Neural progenitor cell (in vitro differentiated cells): ENCODE measurements around the gene CTIF. TPM values are rescaled to one million over a fixed set of nuclear protein-coding genes. Genes with fewer than 3 reads are reported as not detected.

Experiments used
- DNase-seq: peaks from one replicate; pipeline ENCODE4 v3.0.0-alpha.2; 2016; ENCODE audit warnings: low spot score
- H2AFZ ChIP-seq: fragments of 200-600 bp; sonication (generic); replicated peaks from 2 replicates; pipeline ENCODE4 v1.6.1; 2016; ENCODE audit warnings: antibody characterized with exemption
- H3F3A ChIP-seq: fragments of 200-600 bp; sonication (generic); 2 replicates; pipeline ENCODE4 v1.6.1; 2016; ENCODE audit warnings: antibody characterized with exemption, low read depth
- H3K27ac ChIP-seq: fragments of 200-600 bp; sonication (generic); 2 replicates; pipeline ENCODE4 v1.5.1; 2016; ENCODE audit warnings: mild to moderate bottlenecking
- H3K27me3 ChIP-seq: fragments of 200-600 bp; sonication (generic); 2 replicates; pipeline ENCODE4 v1.6.1; 2016; ENCODE audit warnings: mild to moderate bottlenecking, moderate library complexity
- H3K36me3 ChIP-seq: fragments of 200-600 bp; sonication (generic); 2 replicates; pipeline ENCODE4 v1.5.1; 2016
- H3K4me1 ChIP-seq: fragments of 200-600 bp; sonication (generic); 2 replicates; pipeline ENCODE4 v1.6.1; 2016; ENCODE audit warnings: mixed run types
- H3K4me2 ChIP-seq: fragments of 200-600 bp; sonication (generic); 2 replicates; pipeline ENCODE4 v1.6.1; 2016
- H3K4me3 ChIP-seq: fragments of 200-600 bp; sonication (generic); 2 replicates; pipeline ENCODE4 v1.5.1; 2016
- H3K79me2 ChIP-seq: fragments of 200-600 bp; sonication (generic); 2 replicates; pipeline ENCODE4 v1.6.1; 2016; ENCODE audit warnings: low read depth
- H3K9ac ChIP-seq: fragments of 200-600 bp; sonication (generic); 2 replicates; pipeline ENCODE4 v1.6.1; 2016
- H3K9me3 ChIP-seq: fragments of 200-600 bp; sonication (generic); 2 replicates; pipeline ENCODE4 v1.5.1; 2016; ENCODE audit warnings: low read depth
- H4K20me1 ChIP-seq: fragments of 200-600 bp; sonication (generic); 2 replicates; pipeline ENCODE4 v1.6.1; 2016; ENCODE audit warnings: low read depth
- H3K27ac Mint-ChIP-seq: 3 replicates; pipeline ENCODE4 v1.8.0; 2021; ENCODE audit warnings: mixed read lengths
- H3K27me3 Mint-ChIP-seq: 2 replicates; pipeline ENCODE4 v1.8.0; 2022; ENCODE audit warnings: low read depth, mild to moderate bottlenecking, inconsistent platforms, moderate library complexity, mixed read lengths; ENCODE audit not compliant: insufficient read depth
- H3K36me3 Mint-ChIP-seq: 3 replicates; pipeline ENCODE4 v1.8.0; 2021; ENCODE audit warnings: mixed read lengths
- H3K4me1 Mint-ChIP-seq: 3 replicates; pipeline ENCODE4 v1.8.0; 2021; ENCODE audit warnings: mixed read lengths
- H3K4me3 Mint-ChIP-seq: 3 replicates; pipeline ENCODE4 v1.8.0; 2021; ENCODE audit warnings: mild to moderate bottlenecking, moderate library complexity, mixed read lengths
- H3K9me3 Mint-ChIP-seq: 3 replicates; pipeline ENCODE4 v1.8.0; 2020; ENCODE audit warnings: mixed read lengths
- EZH2 ChIP-seq: fragments of 200-600 bp; sonication (generic); IDR thresholded peaks from 2 replicates; pipeline ENCODE4 v1.6.1; 2017; ENCODE audit warnings: antibody characterized with exemption, mild to moderate bottlenecking, moderate library complexity
- EZH2phosphoT487 ChIP-seq: fragments of 200-600 bp; sonication (generic); IDR thresholded peaks from 2 replicates; pipeline ENCODE4 v1.6.1; 2017; ENCODE audit warnings: antibody characterized with exemption
- total RNA-seq: library from RNA; depleted of rRNA; stranded (reverse); fragments of >200 nt; gene quantifications from 2 replicates; pipeline ENCODE4 v1.2.3, GENCODE V29; 2015; ENCODE audit warnings: low replicate concordance
- TF ChIP-seq, protein P1 (sequence below): fragments of 200-600 bp; sonication (generic); IDR thresholded peaks from 2 replicates; pipeline ENCODE4 v1.5.1; 2017; ENCODE audit warnings: antibody characterized with exemption, mild to moderate bottlenecking

Gene CTIF
- total RNA-seq, 1 donor from 2014 or later = 17.6 TPM

DNA sequence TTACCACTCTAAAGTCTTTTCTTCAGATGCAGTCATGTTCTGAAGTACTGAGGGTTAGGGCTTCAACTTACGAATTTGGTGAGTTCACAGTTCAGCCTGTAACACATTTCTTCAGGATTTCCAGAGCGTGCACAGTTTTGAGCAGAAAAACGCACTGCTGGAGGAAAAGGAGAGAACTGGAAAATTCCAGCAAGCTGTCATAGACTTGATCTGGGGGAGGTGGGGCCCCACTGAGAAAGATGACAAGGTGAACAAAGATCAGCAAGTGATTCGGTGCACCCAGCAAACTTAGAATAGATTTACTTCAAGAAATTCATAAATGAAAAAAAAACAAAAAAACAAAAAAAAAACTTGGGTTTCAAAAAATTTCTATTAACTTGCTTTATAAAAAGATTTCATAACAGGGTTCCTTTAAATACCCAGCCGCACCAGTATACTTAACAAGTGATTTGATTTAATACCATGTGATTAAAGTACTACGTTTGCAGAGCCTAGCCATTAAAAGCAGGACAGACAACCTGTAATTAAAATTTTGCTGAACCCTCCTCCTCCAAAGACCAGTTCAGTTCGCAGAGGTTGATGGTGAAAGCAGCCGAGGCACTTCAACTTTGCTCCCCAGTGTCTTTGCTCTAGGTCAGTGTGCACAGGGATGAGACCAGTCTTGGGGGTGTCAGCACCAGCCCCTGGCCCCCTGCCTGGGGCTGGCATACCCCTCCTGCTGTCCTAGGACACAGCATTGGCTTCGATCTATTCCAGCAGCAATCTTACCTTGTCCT, 30.5 kb downstream of the CTIF start:
- peaks cover 24% of the 10 kb centered on the region for H3K4me1 Mint-ChIP-seq
- H3K36me3 Mint-ChIP-seq = peaks cover 7% of the 10 kb centered on the region
- H3K27me3 ChIP-seq = no peaks in the 10 kb centered on the region
- no peaks in the 10 kb centered on the region for H3F3A ChIP-seq
- H3K4me1 ChIP-seq = peaks cover 23% of the 10 kb centered on the region
- H2AFZ ChIP-seq = no peak overlapping the region
- H3K27ac Mint-ChIP-seq = no peak overlapping the region
- TF ChIP-seq EZH2 (no peak), EZH2phosphoT487 (no peak)
- TF ChIP-seq, protein P1, sequence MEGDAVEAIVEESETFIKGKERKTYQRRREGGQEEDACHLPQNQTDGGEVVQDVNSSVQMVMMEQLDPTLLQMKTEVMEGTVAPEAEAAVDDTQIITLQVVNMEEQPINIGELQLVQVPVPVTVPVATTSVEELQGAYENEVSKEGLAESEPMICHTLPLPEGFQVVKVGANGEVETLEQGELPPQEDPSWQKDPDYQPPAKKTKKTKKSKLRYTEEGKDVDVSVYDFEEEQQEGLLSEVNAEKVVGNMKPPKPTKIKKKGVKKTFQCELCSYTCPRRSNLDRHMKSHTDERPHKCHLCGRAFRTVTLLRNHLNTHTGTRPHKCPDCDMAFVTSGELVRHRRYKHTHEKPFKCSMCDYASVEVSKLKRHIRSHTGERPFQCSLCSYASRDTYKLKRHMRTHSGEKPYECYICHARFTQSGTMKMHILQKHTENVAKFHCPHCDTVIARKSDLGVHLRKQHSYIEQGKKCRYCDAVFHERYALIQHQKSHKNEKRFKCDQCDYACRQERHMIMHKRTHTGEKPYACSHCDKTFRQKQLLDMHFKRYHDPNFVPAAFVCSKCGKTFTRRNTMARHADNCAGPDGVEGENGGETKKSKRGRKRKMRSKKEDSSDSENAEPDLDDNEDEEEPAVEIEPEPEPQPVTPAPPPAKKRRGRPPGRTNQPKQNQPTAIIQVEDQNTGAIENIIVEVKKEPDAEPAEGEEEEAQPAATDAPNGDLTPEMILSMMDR = no peak
- H3K36me3 ChIP-seq = no peaks in the 10 kb centered on the region
- H3K9me3 Mint-ChIP-seq = peaks cover 10% of the 10 kb centered on the region
- DNase-seq = no peak
- peaks cover 4% of the 10 kb centered on the region for H3K79me2 ChIP-seq
- no peaks in the 10 kb centered on the region for H3K9me3 ChIP-seq
- H3K4me3 ChIP-seq = no peak overlapping the region
- H3K9ac ChIP-seq = no peak overlapping the region
- H3K27me3 Mint-ChIP-seq = peaks cover 2% of the 10 kb centered on the region
- no peak overlapping the region for H3K4me2 ChIP-seq
- peaks cover 8% of the 10 kb centered on the region for H4K20me1 ChIP-seq
- no peak overlapping the region for H3K4me3 Mint-ChIP-seq
- H3K27ac ChIP-seq = no peak overlapping the region

DNA sequence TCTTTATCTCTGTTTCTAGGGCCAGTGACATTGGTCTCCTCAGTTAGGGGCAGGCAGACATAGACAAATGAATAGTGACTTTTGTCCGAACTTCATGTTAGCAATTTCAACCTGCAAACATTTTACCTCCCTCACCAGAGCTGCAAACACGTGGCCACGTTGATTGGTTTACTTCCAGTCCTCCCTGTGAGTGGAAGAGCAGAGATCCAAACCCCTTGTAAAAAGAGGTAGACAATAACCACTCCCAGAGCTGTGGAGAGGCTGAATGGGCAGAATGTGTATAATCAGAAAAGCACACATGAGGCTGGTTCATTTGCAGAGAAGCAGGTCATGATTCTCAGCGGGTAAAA, 31.1 kb downstream of the CTIF start:
- Histone ChIP-seq H3K4me3 (no peak overlapping the region), H3K9me3 (no peaks in the 10 kb centered on the region), H3K79me2 (peaks cover 4% of the 10 kb centered on the region), H3K27me3 (no peaks in the 10 kb centered on the region), H3K27ac (no peak overlapping the region), H3F3A (no peaks in the 10 kb centered on the region), H2AFZ (no peak overlapping the region), H4K20me1 (peaks cover 8% of the 10 kb centered on the region), H3K36me3 (no peaks in the 10 kb centered on the region), H3K4me1 (peaks cover 26% of the 10 kb centered on the region), H3K9ac (no peak overlapping the region), H3K4me2 (no peak overlapping the region)
- Mint-ChIP-seq H3K9me3 (peaks cover 10% of the 10 kb centered on the region), H3K4me1 (peaks cover 26% of the 10 kb centered on the region), H3K27ac (no peak overlapping the region), H3K36me3 (peaks cover 7% of the 10 kb centered on the region), H3K4me3 (no peak overlapping the region), H3K27me3 (peaks cover 2% of the 10 kb centered on the region)
- no peak for DNase-seq
- TF ChIP-seq EZH2phosphoT487 (no peak), EZH2 (no peak)
- TF ChIP-seq, protein P1 = no peak

DNA sequence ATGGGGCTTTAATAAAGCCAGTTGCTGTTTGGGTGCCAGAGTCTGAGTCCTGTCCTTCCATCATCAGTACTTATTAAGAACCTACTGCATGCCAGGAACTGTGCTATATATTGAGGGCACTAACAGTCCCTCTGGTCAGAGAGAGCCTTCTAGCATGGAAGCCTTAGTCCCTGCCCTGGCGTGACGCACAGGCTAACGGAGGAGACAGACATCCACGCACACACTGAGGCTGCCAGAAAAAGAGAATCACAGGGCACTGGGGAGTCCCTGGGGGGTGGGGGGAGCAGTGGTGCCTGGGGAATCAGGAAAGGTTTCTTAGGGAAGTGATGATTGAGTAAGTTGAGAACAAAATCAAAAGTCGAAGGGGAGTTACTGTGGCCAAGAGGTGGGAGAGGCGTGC, 31.5 kb downstream of the CTIF start:
- no peak overlapping the region for H2AFZ ChIP-seq
- Mint-ChIP-seq H3K27ac (peak overlapping the region; percentile 70), H3K9me3 (peaks cover 10% of the 10 kb centered on the region), H3K36me3 (peaks cover 7% of the 10 kb centered on the region), H3K4me3 (no peak overlapping the region), H3K27me3 (peaks cover 2% of the 10 kb centered on the region), H3K4me1 (peaks cover 24% of the 10 kb centered on the region)
- no peak overlapping the region for H3K4me3 ChIP-seq
- no peaks in the 10 kb centered on the region for H3F3A ChIP-seq
- no peaks in the 10 kb centered on the region for H3K36me3 ChIP-seq
- TF ChIP-seq, protein P1 = no peak
- TF ChIP-seq EZH2phosphoT487 (no peak), EZH2 (no peak)
- peaks cover 4% of the 10 kb centered on the region for H3K79me2 ChIP-seq
- peaks cover 8% of the 10 kb centered on the region for H4K20me1 ChIP-seq
- no peaks in the 10 kb centered on the region for H3K27me3 ChIP-seq
- H3K4me2 ChIP-seq = no peak overlapping the region
- H3K9me3 ChIP-seq = no peaks in the 10 kb centered on the region
- no peak for DNase-seq
- H3K4me1 ChIP-seq = peaks cover 27% of the 10 kb centered on the region
- H3K27ac ChIP-seq = no peak overlapping the region
- H3K9ac ChIP-seq = no peak overlapping the region
